SK-N-SH (cell line): ENCODE data around the gene CSTF3. TPM values are rescaled to one million over a fixed set of nuclear protein-coding genes. Genes with fewer than 3 reads are reported as not detected.

Experiments
- CTCF ChIA-PET: fragments of 300-600, 350-600 bp; formaldehyde crosslinking; extraction: SDS; loops from one replicate; lab custom pipeline; 2021; lab: Yijun Ruan, JAX
- POLR2A ChIA-PET: fragments of 350-600 bp; sonication (Branson Sonifier 250); formaldehyde crosslinking; extraction: SDS; loops from one replicate; lab custom pipeline; 2020; ENCODE audit warnings: antibody characterized with exemption, inconsistent platforms; lab: Yijun Ruan, JAX
- DNase-seq: peaks from one replicate; pipeline ENCODE4 v3.0.0; 2012
- H2AFZ ChIP-seq: fragments of 200-600 bp; sonication (generic); 2 replicates; pipeline ENCODE4 v1.8.1; 2016; ENCODE audit warnings: antibody characterized with exemption, mild to moderate bottlenecking, low read depth
- H3F3A ChIP-seq: fragments of 200-600 bp; sonication (generic); replicated peaks from 2 replicates; pipeline ENCODE3; 2016; ENCODE audit warnings: antibody characterized with exemption, mild to moderate bottlenecking; ENCODE audit not compliant: insufficient read depth
- H3K27ac ChIP-seq, 2 experiments: fragments of 200-500 bp in 1 of 2; fragments of 200-600 bp in 1 of 2; sonication (Bioruptor generic) in 1 of 2; sonication (generic), shearing (Covaris generic) in 1 of 2; 2 replicates each; pipeline versions ENCODE4 v1.5.1 to v1.6.1; 2014 to 2016; ENCODE audit warnings: low read depth in 2 of 2, inconsistent platforms in 1 of 2, low read length in 1 of 2, mild to moderate bottlenecking in 1 of 2, mixed read lengths in 1 of 2
- H3K27me3 ChIP-seq: fragments of 200-600 bp; sonication (generic), shearing (Covaris generic); 2 replicates; pipeline ENCODE4 v1.6.1; 2016; ENCODE audit warnings: mixed run types; ENCODE audit not compliant: insufficient read depth
- H3K36me3 ChIP-seq, 2 experiments: fragments of 200-500 bp in 1 of 2; fragments of 200-600 bp in 1 of 2; sonication (Bioruptor generic) in 1 of 2; sonication (generic) in 1 of 2; replicated peaks in 1 of 2; 2 replicates each; pipeline versions ENCODE3 to v1.5.1; 2014 to 2016; ENCODE audit warnings: low read length in 1 of 2, mild to moderate bottlenecking in 1 of 2; ENCODE audit not compliant: insufficient read depth in 2 of 2, control insufficient read depth in 1 of 2
- H3K4me1 ChIP-seq, 2 experiments: fragments of 200-500 bp in 1 of 2; fragments of 200-600 bp in 1 of 2; sonication (Bioruptor generic) in 1 of 2; sonication (generic), shearing (Covaris generic) in 1 of 2; 2 replicates each; pipeline versions ENCODE4 v1.5.1 to v1.6.1; 2014 to 2016; ENCODE audit warnings: low read depth in 1 of 2, low read length in 1 of 2, mixed run types in 1 of 2; ENCODE audit not compliant: insufficient read depth in 2 of 2, control insufficient read depth in 1 of 2
- H3K4me2 ChIP-seq: fragments of 200-600 bp; sonication (generic), shearing (Covaris generic); 2 replicates; pipeline ENCODE4 v1.6.1; 2017; ENCODE audit warnings: mixed run types
- H3K4me3 ChIP-seq, 2 experiments: fragments of 200-500 bp in 1 of 2; fragments of 200-600 bp in 1 of 2; sonication (Bioruptor generic) in 1 of 2; sonication (generic), shearing (Covaris generic) in 1 of 2; 2 replicates each; pipeline versions ENCODE4 v1.5.1 to v1.8.1; 2014 to 2016; ENCODE audit warnings: low read depth in 2 of 2, inconsistent platforms in 1 of 2, low read length in 1 of 2, mild to moderate bottlenecking in 1 of 2, mixed read lengths in 1 of 2, moderate library complexity in 1 of 2
- H3K79me2 ChIP-seq: fragments of 200-600 bp; sonication (generic); 2 replicates; pipeline ENCODE4 v1.8.1; 2017; ENCODE audit warnings: mild to moderate bottlenecking; ENCODE audit not compliant: insufficient read depth
- H3K9ac ChIP-seq: fragments of 200-600 bp; sonication (generic); 2 replicates; pipeline ENCODE4 v1.6.1; 2017; ENCODE audit warnings: mixed run types
- H3K9me2 ChIP-seq: fragments of 200-600 bp; sonication (generic); 2 replicates; pipeline ENCODE4 v1.6.1; 2017; ENCODE audit warnings: mixed run types
- H3K9me3 ChIP-seq: fragments of 200-600 bp; sonication (generic); 2 replicates; pipeline ENCODE4 v1.6.1; 2017; ENCODE audit warnings: mixed run types, mild to moderate bottlenecking, moderate library complexity
- H4K20me1 ChIP-seq: fragments of 200-600 bp; sonication (generic); 2 replicates; pipeline ENCODE4 v1.6.1; 2017; ENCODE audit warnings: mild to moderate bottlenecking, mixed run types; ENCODE audit not compliant: insufficient read depth
- CHD2 ChIP-seq: fragments of 150-350 bp; IDR thresholded peaks from 2 replicates; pipeline ENCODE4 v1.6.1; 2018; ENCODE audit warnings: low read length; ENCODE audit not compliant: partially characterized antibody
- ELF1 ChIP-seq: IDR thresholded peaks from 2 replicates; pipeline ENCODE4 v1.4.0; 2012
- EP300 ChIP-seq, 2 experiments: IDR thresholded peaks; 2 replicates each; pipeline versions ENCODE4 v1.4.0 to v1.6.1; 2012; ENCODE audit warnings: borderline replicate concordance in 1 of 2, low read depth in 1 of 2, low read length in 1 of 2
- GABPA ChIP-seq: IDR thresholded peaks from 2 replicates; pipeline ENCODE4 v1.4.0; 2012; ENCODE audit warnings: low read depth, mild to moderate bottlenecking
- MXI1 ChIP-seq: IDR thresholded peaks from 2 replicates; pipeline ENCODE4 v1.6.1; 2012; ENCODE audit warnings: mild to moderate bottlenecking, low read depth, low read length, improper control_type of control experiment
- NFIC ChIP-seq: IDR thresholded peaks from 2 replicates; pipeline ENCODE4 v1.4.0; 2012; ENCODE audit warnings: borderline replicate concordance
- POLR2AphosphoS5 ChIP-seq: IDR thresholded peaks from 2 replicates; pipeline ENCODE4 v1.6.1; 2012; ENCODE audit warnings: low read depth, low read length
- RAD21 ChIP-seq: IDR thresholded peaks from 2 replicates; pipeline ENCODE4 v1.6.1; 2012; ENCODE audit warnings: mild to moderate bottlenecking, low read length
- RCOR1 ChIP-seq: fragments of 150-350 bp; IDR thresholded peaks from 2 replicates; pipeline ENCODE4 v1.6.1; 2017; ENCODE audit warnings: antibody characterized with exemption, low read length
- RFX5 ChIP-seq: IDR thresholded peaks from 2 replicates; pipeline ENCODE4 v1.6.1; 2012; ENCODE audit warnings: mild to moderate bottlenecking, improper control_type of control experiment, low read length
- SIN3A ChIP-seq: IDR thresholded peaks from 2 replicates; pipeline ENCODE4 v1.6.1; 2012; ENCODE audit warnings: low read depth, mild to moderate bottlenecking, low read length, moderate library complexity, borderline replicate concordance
- TAF1 ChIP-seq: IDR thresholded peaks from 2 replicates; pipeline ENCODE4 v1.6.1; 2012; ENCODE audit warnings: low read depth, mild to moderate bottlenecking, low read length, moderate library complexity, borderline replicate concordance
- TCF12 ChIP-seq: IDR thresholded peaks from 2 replicates; pipeline ENCODE4 v1.4.0; 2012
- YY1 ChIP-seq: IDR thresholded peaks from 2 replicates; pipeline ENCODE4 v1.4.0; 2012; ENCODE audit warnings: low read depth, mild to moderate bottlenecking
- whole genome bisulfite sequencing: methylation state at CpG from one replicate; pipeline ENCODE4 v1.1.6; 2017; ENCODE audit warnings: low lambda C conversion rate; 5-methylcytosine and 5-hydroxymethylcytosine counted together
- polyA plus RNA-seq, 3 experiments: library from polyadenylated mRNA; depleted of rRNA; stranded (reverse); fragments of >200 nt; gene quantifications; 2 replicates each; pipeline ENCODE4 v1.2.3, GENCODE V29; 2012
- TF ChIP-seq, protein P1 (sequence below): IDR thresholded peaks from 2 replicates; pipeline ENCODE4 v1.6.1; 2012; ENCODE audit warnings: mild to moderate bottlenecking, low read depth, low read length, moderate library complexity
- TF ChIP-seq, protein P2 (sequence below): IDR thresholded peaks from 2 replicates; pipeline ENCODE4 v1.4.0; 2012; ENCODE audit warnings: low read depth, borderline replicate concordance
- TF ChIP-seq, protein P3 (sequence below): IDR thresholded peaks from 2 replicates; pipeline ENCODE4 v1.4.0; 2012; ENCODE audit warnings: low read depth
- TF ChIP-seq, protein P4 (sequence below): fragments of 200-600 bp; sonication (generic); IDR thresholded peaks from 2 replicates; pipeline ENCODE4 v1.6.1; 2017; ENCODE audit warnings: antibody characterized with exemption, mild to moderate bottlenecking, moderate library complexity

Gene CSTF3
- 26.3 and 34.6 TPM in 2 replicates for polyA plus RNA-seq (2012; rRNA removed)
- 32.4 and 44.5 TPM in 2 replicates for polyA plus RNA-seq (2012; cell fraction: cytosol; rRNA removed)
- polyA plus RNA-seq (2012; cell fraction: nucleus; rRNA removed) = 42.6 and 68.2 TPM in 2 replicates

DNA sequence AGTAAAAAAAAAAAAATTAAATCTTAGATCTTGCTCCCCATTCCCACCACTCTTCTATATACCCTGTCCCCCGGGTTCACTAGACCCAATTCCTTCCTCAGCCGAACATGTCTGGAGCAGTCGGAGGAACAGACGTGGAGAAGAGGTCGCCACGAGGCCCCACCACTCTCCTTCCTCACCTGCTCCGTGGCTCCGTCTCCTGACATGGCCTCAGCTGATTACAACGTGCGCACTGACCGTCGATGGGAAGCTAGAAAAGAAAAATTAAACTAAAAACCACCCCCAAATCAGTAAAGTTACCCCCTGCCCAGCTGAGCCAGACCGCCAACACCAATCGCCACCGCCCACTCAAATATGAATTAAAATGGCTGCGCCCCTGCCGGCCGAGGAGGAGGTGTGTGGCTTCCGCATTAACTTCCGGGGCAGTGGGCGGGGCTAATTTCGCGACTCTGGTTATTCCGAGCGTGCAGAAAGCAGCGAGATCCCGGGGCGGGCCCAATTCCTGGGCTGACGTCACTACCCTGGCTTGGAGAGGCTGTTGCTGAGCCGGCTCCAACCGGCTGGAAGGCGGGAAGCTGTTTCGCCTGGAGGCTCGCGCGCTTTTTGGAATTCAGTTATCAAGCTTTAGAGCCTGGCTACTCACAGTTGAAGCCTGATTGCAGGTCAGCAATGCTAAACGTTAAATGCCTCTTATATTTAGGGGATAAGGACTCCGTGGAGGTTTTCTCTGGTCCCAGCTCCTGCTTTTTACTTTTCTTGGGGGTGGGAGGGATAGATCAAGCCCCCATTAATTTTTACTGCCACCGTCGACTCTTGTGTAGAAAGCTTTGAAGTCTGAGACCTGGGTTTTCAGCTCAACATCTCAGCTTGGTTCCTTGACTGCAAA is at the start of gene CSTF3:
CSTF3 (minus strand) TSS at position 361 of the 886 bp plus-strand sequence; CDS start at position 206, 155 bp downstream.
- peak within 1 kb of the TSS; percentile 95 for H3K9ac ChIP-seq
- H3K4me1 ChIP-seq = peaks cover 2 to 31% of the 10 kb centered on the region in 2 experiments; a peak in 3 of 4 replicates
- peak within 1 kb of the TSS; percentile 84 to 88 for H3K27ac ChIP-seq
- peaks cover 31% of the 10 kb centered on the region for H4K20me1 ChIP-seq
- H3K36me3 ChIP-seq = peaks cover 2 to 8% of the 10 kb centered on the region in 2 experiments
- peaks cover 20% of the 10 kb centered on the region for H3F3A ChIP-seq
- no peaks in the 10 kb centered on the region for H3K9me2 ChIP-seq
- ChIA-PET POLR2A (interaction anchor here (0.5 to 1.9 kb wide), 4 partner anchors 46 to 539 kb away, joined by 3 to 5 read pairs (median 3); partner anchors contain the start of genes C11orf91 and DEPDC7), CTCF (interaction anchor here (1.0 to 1.2 kb wide), 6 partner anchors 15 to 647 kb away, joined by 3 to 4 read pairs (median 3); no protein-coding TSS in a partner anchor)
- peaks cover 55% of the 10 kb centered on the region for H3K79me2 ChIP-seq
- peak within 1 kb of the TSS; percentile 86 for H2AFZ ChIP-seq
- H3K27me3 ChIP-seq = no peaks in the 10 kb centered on the region
- H3K4me3 ChIP-seq = peak within 1 kb of the TSS; percentile 77 to 86
- no peak; the same call in 1 of the 2 replicates for TF ChIP-seq RCOR1
- TF ChIP-seq, protein P1, sequence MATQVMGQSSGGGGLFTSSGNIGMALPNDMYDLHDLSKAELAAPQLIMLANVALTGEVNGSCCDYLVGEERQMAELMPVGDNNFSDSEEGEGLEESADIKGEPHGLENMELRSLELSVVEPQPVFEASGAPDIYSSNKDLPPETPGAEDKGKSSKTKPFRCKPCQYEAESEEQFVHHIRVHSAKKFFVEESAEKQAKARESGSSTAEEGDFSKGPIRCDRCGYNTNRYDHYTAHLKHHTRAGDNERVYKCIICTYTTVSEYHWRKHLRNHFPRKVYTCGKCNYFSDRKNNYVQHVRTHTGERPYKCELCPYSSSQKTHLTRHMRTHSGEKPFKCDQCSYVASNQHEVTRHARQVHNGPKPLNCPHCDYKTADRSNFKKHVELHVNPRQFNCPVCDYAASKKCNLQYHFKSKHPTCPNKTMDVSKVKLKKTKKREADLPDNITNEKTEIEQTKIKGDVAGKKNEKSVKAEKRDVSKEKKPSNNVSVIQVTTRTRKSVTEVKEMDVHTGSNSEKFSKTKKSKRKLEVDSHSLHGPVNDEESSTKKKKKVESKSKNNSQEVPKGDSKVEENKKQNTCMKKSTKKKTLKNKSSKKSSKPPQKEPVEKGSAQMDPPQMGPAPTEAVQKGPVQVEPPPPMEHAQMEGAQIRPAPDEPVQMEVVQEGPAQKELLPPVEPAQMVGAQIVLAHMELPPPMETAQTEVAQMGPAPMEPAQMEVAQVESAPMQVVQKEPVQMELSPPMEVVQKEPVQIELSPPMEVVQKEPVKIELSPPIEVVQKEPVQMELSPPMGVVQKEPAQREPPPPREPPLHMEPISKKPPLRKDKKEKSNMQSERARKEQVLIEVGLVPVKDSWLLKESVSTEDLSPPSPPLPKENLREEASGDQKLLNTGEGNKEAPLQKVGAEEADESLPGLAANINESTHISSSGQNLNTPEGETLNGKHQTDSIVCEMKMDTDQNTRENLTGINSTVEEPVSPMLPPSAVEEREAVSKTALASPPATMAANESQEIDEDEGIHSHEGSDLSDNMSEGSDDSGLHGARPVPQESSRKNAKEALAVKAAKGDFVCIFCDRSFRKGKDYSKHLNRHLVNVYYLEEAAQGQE = peak; percentile 35; the same call in 1 of the 2 replicates
- peak; percentile 70; the same call in 1 of the 2 replicates for TF ChIP-seq RFX5
- peak; percentile 97 for TF ChIP-seq YY1
- peak; percentile 95 for TF ChIP-seq MXI1
- TF ChIP-seq GABPA = peak; percentile 90
- TF ChIP-seq SIN3A = peak; percentile 86; the same call in 1 of the 2 replicates
- peak; percentile 36 to 38; a peak in 2 of 4 replicates for TF ChIP-seq EP300 (IDR thresholded peaks at IDR 0.05; ENCODE audit: borderline replicate concordance in 1 of 2, low read depth in 1 of 2, low read length in 1 of 2)
- TF ChIP-seq POLR2AphosphoS5 = peak; percentile 90
- TF ChIP-seq, protein P2, sequence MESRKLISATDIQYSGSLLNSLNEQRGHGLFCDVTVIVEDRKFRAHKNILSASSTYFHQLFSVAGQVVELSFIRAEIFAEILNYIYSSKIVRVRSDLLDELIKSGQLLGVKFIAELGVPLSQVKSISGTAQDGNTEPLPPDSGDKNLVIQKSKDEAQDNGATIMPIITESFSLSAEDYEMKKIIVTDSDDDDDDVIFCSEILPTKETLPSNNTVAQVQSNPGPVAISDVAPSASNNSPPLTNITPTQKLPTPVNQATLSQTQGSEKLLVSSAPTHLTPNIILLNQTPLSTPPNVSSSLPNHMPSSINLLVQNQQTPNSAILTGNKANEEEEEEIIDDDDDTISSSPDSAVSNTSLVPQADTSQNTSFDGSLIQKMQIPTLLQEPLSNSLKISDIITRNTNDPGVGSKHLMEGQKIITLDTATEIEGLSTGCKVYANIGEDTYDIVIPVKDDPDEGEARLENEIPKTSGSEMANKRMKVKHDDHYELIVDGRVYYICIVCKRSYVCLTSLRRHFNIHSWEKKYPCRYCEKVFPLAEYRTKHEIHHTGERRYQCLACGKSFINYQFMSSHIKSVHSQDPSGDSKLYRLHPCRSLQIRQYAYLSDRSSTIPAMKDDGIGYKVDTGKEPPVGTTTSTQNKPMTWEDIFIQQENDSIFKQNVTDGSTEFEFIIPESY = peak; percentile 79; the same call in 1 of the 2 replicates
- no peak for TF ChIP-seq NFIC
- peak; percentile 89 for TF ChIP-seq CHD2
- TF ChIP-seq, protein P3, sequence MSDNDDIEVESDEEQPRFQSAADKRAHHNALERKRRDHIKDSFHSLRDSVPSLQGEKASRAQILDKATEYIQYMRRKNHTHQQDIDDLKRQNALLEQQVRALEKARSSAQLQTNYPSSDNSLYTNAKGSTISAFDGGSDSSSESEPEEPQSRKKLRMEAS = peak; percentile 99
- peak; percentile 45; the same call in 1 of the 2 replicates for TF ChIP-seq TCF12
- TF ChIP-seq, protein P4, sequence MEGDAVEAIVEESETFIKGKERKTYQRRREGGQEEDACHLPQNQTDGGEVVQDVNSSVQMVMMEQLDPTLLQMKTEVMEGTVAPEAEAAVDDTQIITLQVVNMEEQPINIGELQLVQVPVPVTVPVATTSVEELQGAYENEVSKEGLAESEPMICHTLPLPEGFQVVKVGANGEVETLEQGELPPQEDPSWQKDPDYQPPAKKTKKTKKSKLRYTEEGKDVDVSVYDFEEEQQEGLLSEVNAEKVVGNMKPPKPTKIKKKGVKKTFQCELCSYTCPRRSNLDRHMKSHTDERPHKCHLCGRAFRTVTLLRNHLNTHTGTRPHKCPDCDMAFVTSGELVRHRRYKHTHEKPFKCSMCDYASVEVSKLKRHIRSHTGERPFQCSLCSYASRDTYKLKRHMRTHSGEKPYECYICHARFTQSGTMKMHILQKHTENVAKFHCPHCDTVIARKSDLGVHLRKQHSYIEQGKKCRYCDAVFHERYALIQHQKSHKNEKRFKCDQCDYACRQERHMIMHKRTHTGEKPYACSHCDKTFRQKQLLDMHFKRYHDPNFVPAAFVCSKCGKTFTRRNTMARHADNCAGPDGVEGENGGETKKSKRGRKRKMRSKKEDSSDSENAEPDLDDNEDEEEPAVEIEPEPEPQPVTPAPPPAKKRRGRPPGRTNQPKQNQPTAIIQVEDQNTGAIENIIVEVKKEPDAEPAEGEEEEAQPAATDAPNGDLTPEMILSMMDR = no peak; the same call in 1 of the 2 replicates
- peak; percentile 88 for TF ChIP-seq TAF1
- no peak for TF ChIP-seq RAD21
- TF ChIP-seq ELF1 = peak; percentile 48
- WGBS = 5% methylated on average over 30 of the region's 40 CpGs
- H3K4me2 ChIP-seq = peak within 1 kb of the TSS; percentile 72
- peak; percentile 93 for DNase-seq
- H3K9me3 ChIP-seq = no peaks in the 10 kb centered on the region
